Measurements from ENCODE around the gene COL11A2.

COL11A2 gene

DNA sequence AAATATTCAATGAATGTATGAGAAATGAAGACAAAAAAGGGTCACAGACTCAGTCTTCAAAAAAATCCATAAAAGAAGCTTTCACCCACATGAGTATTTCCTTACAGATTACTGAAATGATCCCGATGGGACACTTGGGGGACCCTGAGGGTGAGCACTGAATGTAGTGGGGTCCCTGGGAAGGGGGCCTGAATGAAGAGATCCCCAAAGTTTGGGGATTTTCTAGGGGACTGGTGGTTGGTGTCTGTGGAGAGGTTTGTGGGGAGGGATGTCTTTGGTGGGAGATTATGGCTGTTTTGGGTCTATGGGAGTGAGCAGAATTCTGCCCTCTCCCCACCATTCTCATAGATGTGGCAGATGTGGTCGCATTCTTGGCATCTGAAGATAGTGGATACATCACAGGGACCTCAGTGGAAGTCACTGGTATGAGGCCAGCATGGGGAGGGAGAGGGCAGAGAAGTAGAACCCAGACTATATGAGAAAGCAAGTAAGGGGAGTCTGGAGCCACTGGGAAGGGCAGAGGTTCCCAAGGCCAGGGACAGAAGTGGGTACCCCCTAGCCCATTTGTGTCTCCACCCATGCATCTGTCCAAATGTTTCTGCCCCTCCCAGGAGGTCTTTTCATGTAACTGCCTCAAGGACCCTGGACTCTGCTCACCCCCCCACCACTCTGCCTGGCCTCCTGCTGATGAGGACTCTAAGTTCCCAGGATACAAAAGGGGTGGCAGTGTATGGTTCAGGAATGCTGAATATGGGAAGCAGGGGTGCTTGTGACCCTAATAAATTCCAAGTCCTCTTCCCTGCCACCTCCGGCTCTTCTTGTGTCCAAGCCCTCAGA, 14.0 kb upstream of the COL11A2 start:
- DNase-seq, result no peak

DNA sequence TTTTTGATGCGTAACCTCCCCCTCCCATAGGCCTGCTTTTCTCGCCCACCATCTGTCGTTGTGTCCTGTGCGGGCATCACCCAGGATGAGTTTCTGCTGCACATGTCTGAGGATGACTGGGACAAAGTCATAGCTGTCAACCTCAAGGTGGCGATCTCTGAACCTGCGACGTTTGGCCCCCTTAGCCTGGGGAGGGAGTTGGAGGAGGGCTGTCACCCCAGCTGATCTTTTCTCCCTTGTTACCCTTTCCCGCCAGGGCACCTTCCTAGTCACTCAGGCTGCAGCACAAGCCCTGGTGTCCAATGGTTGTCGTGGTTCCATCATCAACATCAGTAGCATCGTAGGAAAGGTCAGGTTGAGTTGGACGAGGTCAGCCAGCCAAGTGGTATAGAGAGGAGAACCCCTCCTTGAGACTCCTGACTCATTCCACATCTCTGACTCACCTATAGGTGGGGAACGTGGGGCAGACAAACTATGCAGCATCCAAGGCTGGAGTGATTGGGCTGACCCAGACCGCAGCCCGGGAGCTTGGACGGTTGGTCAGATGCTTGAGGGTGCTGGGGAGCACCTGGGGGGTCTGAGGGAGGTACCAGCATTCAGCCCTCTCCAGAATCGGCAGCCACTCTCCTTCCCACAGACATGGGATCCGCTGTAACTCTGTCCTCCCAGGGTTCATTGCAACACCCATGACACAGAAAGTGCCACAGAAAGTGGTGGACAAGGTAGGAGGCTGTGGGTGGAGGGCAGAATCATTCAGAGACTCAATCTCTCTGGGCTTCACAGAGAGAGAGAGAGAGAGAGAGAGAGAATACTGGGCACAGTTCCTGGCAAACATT, 13.1 kb upstream of the COL11A2 start:
- DNase-seq, result no peak

DNA sequence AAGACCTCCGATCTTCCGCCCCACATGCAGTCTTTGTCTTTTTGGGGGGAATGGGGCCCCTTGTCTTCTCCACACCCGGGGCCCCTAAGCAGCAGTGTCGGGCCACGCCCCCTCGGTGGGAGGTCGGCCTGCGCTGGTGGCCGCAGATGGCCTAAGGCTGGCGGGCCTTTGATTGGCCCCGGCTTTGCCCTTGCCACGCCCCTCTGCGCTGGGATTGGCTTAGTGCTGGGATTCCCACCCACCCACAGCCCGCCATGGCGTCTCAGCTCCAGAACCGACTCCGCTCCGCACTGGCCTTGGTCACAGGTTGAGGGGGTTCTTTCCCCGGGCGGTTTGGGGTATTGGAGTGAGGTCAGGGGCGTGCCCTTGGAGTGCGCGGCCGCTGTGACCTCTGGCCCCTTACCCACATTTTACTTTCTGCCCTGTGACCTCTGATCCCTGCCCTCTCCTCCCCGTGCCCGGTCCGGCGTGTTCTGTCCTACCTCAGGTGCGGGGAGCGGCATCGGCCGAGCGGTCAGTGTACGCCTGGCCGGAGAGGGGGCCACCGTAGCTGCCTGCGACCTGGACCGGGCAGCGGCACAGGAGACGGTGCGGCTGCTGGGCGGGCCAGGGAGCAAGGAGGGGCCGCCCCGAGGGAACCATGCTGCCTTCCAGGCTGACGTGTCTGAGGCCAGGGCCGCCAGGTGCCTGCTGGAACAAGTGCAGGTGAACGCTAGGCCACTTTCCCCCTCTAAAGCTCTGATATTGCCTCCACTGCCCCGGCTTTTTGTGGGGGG, 12.3 kb upstream of the COL11A2 start, which contains the start of gene HSD17B8:
HSD17B8 (plus strand) TSS at position 241 of the 776 bp plus-strand sequence; CDS start at position 255, 14 bp downstream.
- peak; percentile 93 for DNase-seq

DNA sequence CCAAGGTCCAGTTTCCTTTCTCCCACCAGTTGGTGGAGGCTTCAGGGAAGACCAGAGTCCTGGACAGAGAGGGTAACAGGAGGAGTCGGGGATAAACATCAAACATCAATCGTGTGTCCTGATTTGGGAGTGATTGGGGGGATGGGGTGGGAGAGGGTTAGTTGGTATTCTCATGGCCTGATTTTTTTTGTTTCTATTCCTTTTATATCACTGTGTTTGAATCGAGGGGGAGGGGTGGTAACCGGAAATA, 11.8 kb upstream of the COL11A2 start:
- no peak for DNase-seq

DNA sequence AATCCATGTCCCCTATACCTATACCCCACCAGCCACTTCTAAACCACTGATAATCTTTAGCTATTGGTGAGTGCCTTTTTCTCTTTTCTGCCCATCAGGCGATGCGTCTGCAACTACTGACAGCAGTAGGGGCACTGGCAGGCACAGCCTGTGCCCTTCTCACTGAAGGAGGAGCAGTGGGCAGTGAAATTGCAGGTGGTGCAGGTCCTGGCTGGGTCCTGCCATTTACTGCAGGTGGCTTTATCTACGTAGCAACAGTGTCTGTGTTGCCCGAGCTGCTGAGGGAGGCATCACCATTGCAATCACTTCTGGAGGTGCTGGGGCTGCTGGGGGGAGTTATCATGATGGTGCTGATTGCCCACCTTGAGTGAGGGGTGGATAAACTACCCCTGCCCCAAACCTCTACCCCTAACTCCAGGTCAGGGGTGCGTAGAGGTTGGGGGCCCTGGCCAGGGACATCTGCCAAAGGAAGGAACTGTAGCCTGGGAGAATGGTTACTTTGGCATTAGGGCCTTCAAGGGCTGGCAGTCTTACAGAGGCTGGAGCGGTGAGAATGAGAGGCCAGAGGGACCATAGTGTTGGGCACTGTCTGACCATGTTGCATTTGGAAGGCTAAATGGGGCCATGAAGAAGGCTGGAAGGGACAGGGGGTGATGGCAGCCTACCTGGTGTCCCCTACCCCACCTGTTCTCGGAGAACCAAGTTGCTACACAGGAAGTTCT, 11.3 kb upstream of the COL11A2 start:
- no peak for DNase-seq

DNA sequence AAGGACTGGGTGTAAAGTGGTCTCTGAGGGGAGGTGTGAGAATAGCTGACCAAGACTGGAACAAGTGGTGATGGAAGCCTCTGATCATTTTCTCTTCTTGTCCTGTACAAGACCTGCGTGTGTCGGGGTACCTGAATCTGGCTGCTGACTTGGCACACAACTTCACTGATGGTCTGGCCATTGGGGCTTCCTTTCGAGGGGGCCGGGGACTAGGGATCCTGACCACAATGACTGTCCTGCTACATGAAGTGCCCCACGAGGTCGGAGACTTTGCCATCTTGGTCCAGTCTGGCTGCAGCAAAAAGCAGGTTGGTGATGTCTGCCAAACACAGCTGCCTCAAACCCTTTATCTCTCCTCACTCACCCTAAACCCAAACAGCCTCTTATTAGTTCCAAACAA, 10.5 kb upstream of the COL11A2 start:
- no peak for DNase-seq

DNA sequence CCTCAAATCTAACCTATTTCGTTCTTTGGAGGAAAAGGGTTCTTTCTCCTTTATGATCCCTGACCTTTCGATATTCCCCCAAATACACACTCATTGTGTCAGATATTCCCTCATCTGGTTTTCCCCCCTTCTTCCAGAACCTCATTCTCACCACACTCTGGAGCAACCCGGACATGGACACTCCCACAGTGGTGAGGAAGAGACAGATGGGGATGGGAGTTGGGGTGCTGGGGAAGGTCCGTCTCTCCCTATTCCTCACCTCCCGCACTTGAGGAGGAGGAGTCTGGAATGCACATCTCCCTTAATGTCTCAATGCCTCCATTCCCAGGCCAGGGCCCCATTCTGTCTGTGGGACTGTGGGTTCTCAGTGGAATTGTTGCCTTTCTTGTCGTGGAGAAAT, 9.7 kb upstream of the COL11A2 start:
- no peak for DNase-seq

DNA sequence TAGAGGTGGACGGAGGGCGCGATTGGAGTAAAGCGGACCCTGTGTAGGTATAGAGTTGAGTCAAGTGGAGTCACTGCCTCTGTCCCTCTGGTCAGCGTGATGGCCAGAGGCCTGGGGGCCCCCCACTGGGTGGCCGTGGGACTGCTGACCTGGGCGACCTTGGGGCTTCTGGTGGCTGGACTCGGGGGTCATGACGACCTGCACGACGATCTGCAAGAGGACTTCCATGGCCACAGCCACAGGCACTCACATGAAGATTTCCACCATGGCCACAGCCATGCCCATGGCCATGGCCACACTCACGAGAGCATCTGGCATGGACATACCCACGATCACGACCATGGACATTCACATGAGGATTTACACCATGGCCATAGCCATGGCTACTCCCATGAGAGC, 8.9 kb upstream of the COL11A2 start:
- DNase-seq, result no peak

DNA sequence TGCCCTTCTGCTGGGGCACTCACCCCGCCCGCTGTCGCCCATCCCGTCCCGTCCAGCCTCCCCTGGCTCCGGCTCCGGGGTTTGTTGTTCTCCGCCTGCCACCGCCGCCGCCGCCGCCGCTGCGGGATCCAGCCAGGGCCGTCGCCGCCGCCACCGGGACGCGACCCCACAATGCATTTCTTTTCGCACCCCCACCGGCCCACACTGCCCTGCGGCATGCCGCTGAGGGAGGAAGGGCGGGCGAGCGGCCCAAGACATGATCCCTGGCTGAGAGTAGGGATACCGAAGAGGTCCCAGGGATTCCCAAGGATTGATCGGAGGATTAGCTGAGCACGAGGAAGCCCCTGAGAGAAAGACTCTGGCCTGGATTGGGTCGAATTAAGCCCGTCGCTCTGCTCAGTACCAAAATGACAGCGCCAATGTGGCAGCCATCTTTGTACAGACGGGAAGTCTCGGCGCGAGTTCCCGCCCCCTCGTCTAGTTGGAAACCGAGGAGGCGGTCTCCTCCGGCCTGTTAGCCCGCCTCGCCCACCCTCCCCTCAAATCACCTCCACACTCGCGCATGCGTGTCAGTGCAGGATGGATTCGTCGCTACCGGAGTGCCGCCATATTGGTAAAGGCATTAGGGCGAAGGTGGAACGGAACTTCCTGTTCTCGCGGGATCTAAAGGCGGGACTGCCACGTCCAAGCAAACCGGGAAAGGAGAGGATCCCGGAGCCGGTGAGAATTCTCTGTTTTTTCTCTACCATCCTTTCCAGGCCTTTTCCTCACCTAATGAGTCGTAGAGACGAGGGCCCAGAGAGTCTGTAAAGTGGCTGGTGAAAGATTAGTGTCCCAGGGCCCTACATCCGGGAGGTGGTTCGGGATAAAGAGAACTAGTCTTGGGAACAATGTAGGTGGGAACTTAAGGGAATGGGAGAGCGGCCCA, 8.2 kb upstream of the COL11A2 start, which contains the start of the genes RXRB and SLC39A7:
RXRB (minus strand) TSS at position 447 of the 928 bp plus-strand sequence; CDS start at position 258, 189 bp downstream.
SLC39A7 (plus strand) TSS at position 649 of the 928 bp plus-strand sequence. CDS start 379 bp downstream, outside the sequence.
- DNase-seq, result peak; percentile 98

DNA sequence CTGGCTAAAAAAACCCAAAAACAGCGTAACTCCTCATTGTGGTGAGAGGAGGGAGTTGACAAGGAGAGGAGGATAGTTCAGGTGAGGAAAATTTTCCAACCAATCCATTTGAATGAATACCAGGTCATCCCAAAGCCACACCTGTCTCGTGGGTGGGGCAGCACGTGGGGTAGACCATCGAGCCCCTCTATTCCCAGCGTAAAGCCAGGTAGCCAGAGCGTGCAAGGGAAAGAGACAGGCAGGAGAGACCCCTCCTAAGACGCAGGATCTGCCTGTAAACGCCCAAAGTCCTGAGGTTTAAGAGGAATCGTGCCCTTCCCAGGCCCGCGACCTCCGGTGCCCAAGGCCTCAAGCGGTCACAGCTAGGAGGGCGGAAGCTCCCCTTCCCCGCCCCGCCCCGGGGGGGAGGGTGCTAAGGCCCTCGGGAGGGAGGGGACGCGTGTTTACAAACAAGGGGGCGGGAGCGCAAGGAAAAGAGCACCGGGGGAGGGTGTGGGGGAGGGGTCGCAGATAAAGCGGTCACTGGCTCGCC, 7.5 kb upstream of the COL11A2 start:
- peak; percentile 84 for DNase-seq

DNA sequence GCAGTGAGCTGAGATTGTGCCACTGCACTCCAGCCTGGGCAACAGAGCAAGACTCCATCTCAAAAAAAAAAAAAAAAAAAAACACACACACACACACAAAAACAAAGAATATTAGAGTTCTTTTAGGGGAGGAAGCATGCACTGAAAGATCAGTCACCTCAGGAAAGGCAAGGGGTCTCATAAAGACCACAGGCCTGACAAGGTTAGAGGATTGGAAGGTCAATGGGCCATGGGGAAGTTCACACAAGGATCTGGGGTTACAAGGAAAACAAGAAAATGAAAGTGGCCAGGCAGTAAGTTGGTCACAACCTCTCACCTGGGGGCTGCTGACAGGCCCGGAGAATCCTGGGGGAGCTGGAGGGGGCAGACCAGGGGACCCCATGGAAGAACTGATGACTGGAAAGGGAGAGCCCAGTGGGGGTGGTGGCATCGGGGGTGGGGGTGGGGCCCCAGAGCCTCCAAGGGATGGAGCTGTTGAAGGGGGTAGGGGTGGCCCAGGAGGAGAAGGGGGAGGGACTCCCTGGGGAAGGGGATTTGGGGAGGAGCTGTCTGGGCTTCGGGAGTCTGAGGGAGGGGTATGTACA, 6.7 kb upstream of the COL11A2 start:
- DNase-seq, result no peak

DNA sequence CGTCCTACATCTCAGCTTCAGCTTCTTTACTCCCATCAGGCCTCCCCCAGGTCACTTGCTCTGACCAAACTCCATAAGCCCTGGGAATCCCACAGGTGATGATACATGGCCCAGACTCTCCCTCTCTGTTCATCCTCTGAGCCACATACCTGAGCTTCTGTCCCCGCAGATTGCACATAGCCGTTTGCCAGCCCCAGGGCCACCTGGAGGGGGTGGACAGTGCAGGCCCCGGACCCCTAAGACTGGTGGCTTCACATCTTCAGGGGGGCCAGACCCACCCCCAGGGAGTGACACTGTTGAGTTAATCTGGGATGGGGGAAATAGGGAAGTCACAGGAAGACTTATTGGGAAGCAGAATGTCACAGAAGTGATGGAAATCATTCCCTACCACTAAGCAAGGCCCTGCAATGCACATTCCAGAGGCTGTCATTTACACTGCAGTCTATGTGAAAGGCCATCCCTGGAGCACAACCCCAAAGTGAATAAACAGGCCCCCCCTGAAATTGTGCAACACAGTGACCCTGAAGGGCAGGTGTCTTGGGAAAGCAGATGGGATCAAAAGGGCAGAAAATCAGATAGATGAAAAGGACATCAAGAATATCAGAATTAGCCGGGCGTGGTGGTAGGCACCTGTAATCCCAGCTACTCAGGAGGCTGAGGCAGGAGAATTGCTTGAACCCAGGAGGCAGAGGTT, 6.0 kb upstream of the COL11A2 start:
- DNase-seq, result no peak

DNA sequence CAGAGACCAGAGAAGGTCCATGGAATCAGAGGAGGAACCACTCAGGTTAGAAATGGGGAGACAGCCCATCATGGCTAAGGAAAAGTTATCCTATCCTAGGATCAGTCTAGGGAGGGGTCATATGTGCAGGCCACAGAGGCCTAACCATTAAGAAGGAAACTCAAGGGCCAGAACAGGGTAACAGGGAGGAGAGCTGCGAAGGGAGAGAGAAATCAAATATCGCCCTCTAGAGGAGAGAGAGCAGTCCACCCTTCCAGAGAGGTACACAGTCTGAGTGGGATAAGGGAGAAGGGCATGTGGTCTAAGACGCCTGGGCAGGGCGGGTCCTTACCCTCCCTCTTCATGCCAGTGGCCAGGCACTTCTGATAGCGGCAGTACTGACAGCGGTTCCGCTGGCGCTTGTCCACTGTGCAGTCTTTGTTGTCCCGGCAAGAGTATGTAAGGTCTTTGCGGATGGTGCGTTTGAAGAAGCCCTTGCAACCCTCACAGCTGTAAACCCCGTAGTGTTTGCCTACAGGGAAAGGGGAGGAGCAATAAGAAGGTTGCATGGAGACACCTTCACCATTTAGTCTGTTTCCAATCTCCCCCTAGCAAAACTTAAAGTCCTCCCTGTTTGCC, 5.3 kb upstream of the COL11A2 start:
- DNase-seq, result peak; percentile 72

DNA sequence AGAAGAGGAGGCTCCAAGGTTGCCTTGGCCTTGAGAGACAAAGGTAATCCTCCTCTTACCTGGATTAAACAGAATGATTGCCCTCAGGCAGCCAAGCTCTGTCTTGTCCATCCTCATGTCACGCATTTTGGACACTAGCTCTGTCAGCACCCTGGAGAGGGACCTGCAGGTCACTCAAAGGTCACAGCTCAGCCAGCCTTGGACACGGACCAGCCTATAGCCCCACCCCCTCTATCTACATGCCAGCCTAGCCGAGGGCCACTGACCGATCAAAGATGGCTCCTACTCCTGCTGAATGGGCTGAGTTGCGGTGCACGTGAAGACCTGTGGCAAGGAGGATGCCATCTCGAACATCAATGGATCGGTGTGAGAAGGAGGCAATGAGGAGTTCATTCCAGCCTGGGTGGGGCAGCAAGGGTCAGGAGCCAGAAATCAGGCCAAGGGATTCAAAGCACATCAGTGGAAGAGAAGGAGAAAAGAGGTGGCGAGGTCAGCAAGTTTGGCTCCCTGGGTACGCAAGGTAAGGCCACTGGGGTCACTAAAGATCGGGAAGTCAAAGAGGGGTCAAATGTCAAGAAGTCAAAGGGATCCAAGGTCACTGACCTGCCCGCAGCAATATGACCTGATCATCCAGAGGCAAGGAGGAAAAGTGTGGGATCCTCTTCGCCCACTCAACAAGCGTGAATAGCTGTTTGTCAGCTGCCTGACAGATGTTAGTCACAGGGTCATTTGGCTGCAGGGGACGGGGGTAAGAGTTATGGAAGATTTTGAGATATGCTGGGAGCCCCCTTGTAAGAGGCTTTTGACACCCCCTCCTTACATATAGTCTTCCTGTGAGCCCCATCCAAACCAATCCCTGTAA, 3.3 kb upstream of the COL11A2 start:
- no peak for DNase-seq

DNA sequence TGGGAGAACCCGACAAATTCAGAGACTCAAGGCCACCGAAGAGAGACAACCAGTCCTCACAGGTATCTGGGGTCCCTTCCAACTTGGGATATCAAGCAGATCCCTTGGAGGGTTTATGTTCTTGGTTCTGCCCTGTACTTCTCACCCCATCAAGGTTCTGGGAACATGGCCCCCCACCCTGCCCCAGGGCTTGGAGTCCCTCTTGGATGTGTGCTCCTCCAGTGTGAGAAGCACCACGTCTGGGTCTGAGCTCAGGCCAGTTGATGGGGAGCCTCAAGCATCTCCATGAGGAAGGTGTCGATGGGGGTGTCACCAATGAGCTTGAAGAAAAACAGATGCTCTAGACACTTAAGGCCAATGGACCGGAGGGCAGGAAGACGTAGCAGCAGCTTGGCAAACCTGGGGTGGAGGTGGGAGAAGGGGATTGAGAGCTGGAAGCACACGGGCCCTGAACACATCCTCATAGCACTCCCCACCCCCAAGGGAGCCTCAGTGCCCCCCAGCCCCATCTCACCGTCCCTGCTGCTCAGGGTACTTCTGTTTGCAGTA, 2.2 kb upstream of the COL11A2 start:
- no peak for DNase-seq

DNA sequence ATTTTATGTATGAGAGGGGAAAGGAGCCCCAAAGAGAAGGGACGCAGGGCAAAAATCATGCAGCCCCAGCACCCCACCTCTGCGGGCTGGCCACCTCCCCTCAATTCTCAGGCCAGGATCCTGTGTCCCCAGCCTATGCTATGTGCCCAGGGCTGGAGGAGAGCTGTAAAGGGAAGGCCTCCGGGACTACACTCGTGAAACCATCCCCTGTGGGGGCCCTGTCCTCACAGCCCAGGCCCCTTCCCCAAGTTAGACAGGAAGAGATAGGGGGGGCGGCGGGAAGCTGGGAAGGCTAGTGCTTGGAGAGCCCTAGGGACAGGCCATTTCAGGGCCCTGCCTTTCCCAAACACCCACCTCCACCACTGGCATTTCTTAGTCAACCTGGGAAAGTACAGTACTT, 1.4 kb upstream of the COL11A2 start:
- no peak for DNase-seq

DNA sequence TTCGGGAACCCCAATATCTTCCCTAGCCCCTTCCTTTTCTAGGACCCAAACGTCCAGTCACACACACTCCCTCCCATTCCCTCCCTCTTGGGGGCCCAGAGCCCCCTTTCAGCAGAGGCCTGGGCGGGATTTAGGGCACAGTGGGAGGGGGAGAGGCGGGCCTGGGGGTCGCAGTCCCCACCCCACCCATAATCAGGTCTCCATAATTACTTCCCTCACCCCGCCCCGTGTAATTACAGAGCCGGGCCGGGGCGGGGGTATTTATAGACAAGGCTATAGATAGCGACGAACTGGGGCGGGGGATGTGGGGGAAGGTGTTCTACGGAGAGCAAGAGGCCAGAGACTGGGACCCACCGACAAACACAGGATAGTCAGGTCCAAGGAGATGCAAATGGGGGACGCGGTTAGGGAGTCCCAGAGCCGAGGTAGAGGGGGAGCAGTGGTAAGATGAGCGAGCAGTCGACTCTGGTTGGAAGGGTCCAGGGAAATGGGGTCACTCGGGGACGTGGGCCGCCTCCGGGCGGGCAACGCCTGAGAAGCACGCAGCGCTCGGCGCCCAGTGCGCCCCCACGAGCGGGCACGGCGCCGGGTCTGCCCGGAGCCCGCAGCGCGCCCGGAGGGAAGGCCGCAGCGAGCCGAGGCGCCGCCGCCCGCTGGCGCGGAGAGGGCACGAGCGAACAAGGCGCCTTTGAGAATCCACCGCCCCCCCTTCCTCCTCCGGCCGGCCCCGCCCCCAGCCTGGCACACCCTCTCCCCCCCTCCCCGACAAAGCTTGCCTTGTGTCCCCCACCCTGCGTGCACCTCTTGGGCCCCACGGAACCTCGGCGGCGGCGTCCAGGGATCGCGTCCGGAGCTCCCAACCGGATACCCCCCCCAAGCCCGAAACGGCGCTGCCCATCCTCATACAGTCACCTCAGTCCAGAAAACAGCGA, 670 bp upstream of the COL11A2 start:
- DNase-seq, result no peak

Measured in NCI-H2029 (cell line).